ENCODE measurements around the gene CCDC127.

DNA sequence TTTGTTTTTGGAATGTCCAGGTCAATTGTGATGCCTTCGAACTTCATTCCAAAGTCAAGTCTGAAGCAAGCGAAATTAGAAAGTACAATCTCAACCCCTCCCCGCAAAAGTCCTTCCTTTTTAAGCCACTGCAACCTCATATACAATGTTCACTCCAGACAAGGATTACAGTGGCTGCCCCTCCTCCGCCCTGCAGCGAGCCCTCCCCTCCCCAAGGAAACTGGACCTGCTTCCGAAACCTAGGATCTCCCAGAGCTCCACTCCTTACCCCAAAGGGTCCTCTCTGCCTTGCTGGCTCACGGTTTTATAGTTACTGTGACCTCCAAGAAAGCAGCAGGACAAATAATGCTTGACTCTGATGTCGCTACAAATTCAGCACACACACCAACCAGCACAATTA lies 16.3 kb downstream of the CCDC127 start:
- TF ChIP-seq, protein P1, sequence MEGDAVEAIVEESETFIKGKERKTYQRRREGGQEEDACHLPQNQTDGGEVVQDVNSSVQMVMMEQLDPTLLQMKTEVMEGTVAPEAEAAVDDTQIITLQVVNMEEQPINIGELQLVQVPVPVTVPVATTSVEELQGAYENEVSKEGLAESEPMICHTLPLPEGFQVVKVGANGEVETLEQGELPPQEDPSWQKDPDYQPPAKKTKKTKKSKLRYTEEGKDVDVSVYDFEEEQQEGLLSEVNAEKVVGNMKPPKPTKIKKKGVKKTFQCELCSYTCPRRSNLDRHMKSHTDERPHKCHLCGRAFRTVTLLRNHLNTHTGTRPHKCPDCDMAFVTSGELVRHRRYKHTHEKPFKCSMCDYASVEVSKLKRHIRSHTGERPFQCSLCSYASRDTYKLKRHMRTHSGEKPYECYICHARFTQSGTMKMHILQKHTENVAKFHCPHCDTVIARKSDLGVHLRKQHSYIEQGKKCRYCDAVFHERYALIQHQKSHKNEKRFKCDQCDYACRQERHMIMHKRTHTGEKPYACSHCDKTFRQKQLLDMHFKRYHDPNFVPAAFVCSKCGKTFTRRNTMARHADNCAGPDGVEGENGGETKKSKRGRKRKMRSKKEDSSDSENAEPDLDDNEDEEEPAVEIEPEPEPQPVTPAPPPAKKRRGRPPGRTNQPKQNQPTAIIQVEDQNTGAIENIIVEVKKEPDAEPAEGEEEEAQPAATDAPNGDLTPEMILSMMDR (IDR thresholded peaks at IDR 0.05), result no peak
- no peak for TF ChIP-seq POLR2AphosphoS5 (IDR thresholded peaks at IDR 0.05)
